PC-3 (cell line): ENCODE results near the gene WDR86. TPM values are rescaled to one million over a fixed set of nuclear protein-coding genes. Genes with fewer than 3 reads are reported as not detected.

Experiments
- ATAC-seq: fragments of 200-7000 bp; cut with Tn5 transposase; 2 replicates; pipeline ENCODE4 v1.9.1; 2020; ENCODE audit warnings: mild to moderate bottlenecking, moderate library complexity
- BruUV-seq: library from RNA; stranded (reverse); fragments of 400-500 nt; replicated peaks from 2 replicates; lab custom pipeline; 2021; lab: Mats Ljungman, UMichigan
- CTCF ChIA-PET: fragments of 300-600 bp; sonication (Branson Sonifier 250); formaldehyde crosslinking; loops from one replicate; lab custom pipeline; 2022; ENCODE audit warnings: antibody characterized with exemption; lab: Charles Lee
- POLR2A ChIA-PET: fragments of 300-600 bp; sonication (Branson Sonifier 250); formaldehyde crosslinking; loops from one replicate; lab custom pipeline; 2022; ENCODE audit warnings: antibody characterized with exemption; ENCODE audit not compliant: unreplicated experiment; lab: Charles Lee
- DNase-seq: peaks from one replicate; pipeline ENCODE4 v3.0.0-alpha.2; 2015
- H2AFZ ChIP-seq: fragments of 300-600 bp; sonication (generic); 2 replicates; pipeline ENCODE4 v1.6.0; 2016; ENCODE audit warnings: antibody characterized with exemption, low read length
- H3F3A ChIP-seq: fragments of 300-600 bp; sonication (generic); one replicate; pipeline ENCODE4 v1.6.0; 2017; ENCODE audit warnings: antibody characterized with exemption, low read length, control low read depth, mild to moderate bottlenecking; ENCODE audit not compliant: unreplicated experiment
- H3K27ac ChIP-seq: fragments of 300-600 bp; sonication (generic); 2 replicates; pipeline ENCODE4 v1.5.1; 2016; ENCODE audit warnings: mild to moderate bottlenecking, low read length
- H3K27me3 ChIP-seq: fragments of 300-600 bp; sonication (generic); 2 replicates; pipeline ENCODE4 v1.6.1; 2016; ENCODE audit warnings: low read length, mixed read lengths
- H3K36me3 ChIP-seq: fragments of 300-600 bp; sonication (generic); 2 replicates; pipeline ENCODE4 v1.6.1; 2016; ENCODE audit warnings: low read depth, mixed run types, low read length, mixed read lengths
- H3K4me1 ChIP-seq: fragments of 300-600 bp; sonication (generic); 2 replicates; pipeline ENCODE4 v1.5.1; 2016; ENCODE audit warnings: low read length; ENCODE audit not compliant: insufficient read depth
- H3K4me2 ChIP-seq: fragments of 300-600 bp; sonication (generic); 2 replicates; pipeline ENCODE4 v1.6.0; 2016; ENCODE audit warnings: low read length
- H3K4me3 ChIP-seq: fragments of 300-600 bp; sonication (generic); 2 replicates; pipeline ENCODE4 v1.5.1; 2016; ENCODE audit warnings: mild to moderate bottlenecking, low read length, mixed read lengths
- H3K79me2 ChIP-seq: fragments of 300-600 bp; sonication (generic); 2 replicates; pipeline ENCODE4 v1.6.1; 2017; ENCODE audit warnings: low read length, mixed read lengths
- H3K9ac ChIP-seq: fragments of 300-600 bp; sonication (generic); 2 replicates; pipeline ENCODE4 v1.6.0; 2016; ENCODE audit warnings: mild to moderate bottlenecking, low read length
- H3K9me2 ChIP-seq: fragments of 300-600 bp; sonication (generic); replicated peaks from 2 replicates; pipeline ENCODE4 v1.6.1; 2016; ENCODE audit warnings: mixed run types, low read length, mixed read lengths
- H3K9me3 ChIP-seq: fragments of 300-600 bp; sonication (generic); 2 replicates; pipeline ENCODE4 v1.6.1; 2016; ENCODE audit warnings: low read length, mixed read lengths
- H4K20me1 ChIP-seq: fragments of 300-600 bp; sonication (generic); 2 replicates; pipeline ENCODE4 v1.6.1; 2016; ENCODE audit warnings: low read length, mixed read lengths
- CTCF ChIP-seq: fragments of 300-600 bp; sonication (generic); conservative IDR thresholded peaks from 2 replicates; pipeline ENCODE4 v1.5.1; 2017; ENCODE audit warnings: antibody characterized with exemption, low read depth, mild to moderate bottlenecking, low read length
- EZH2 ChIP-seq: fragments of 300-600 bp; sonication (generic); IDR thresholded peaks from one replicate; pipeline ENCODE4 v1.6.1; 2017; ENCODE audit warnings: antibody characterized with exemption, mild to moderate bottlenecking, low read length; ENCODE audit not compliant: unreplicated experiment
- EZH2phosphoT487 ChIP-seq: fragments of 300-600 bp; sonication (generic); IDR thresholded peaks from 2 replicates; pipeline ENCODE4 v1.6.1; 2018; ENCODE audit warnings: mild to moderate bottlenecking, antibody characterized with exemption, low read length, borderline replicate concordance
- intact Hi-C: fragments of 100-400 bp; cut with micrococcal nuclease; formaldehyde crosslinking; loops from 2 replicates; pipeline ENCODE4 v1.9.0; 2023
- total RNA-seq: library from RNA; depleted of rRNA; stranded (reverse); fragments of >200 nt; gene quantifications from 2 replicates; pipeline ENCODE4 v1.2.3, GENCODE V29; 2014

The WDR86 gene
- total RNA-seq, 1 experiment from 2014 or later: not detected

GRCh38 chr7:151420144-151420543, 10.3 kb upstream of the WDR86 start:
- no peak overlapping the region for H3K4me3 ChIP-seq
- CTCF ChIA-PET: interaction anchor here (0.5 kb wide), 1 partner anchor 100 kb away, joined by 5 read pairs; no protein-coding TSS in a partner anchor
- H4K20me1 ChIP-seq: no peaks in the 10 kb centered on the region
- TF ChIP-seq CTCF (no peak), EZH2 (no peak), EZH2phosphoT487 (no peak)
- no peaks in the 10 kb centered on the region for H3K27me3 ChIP-seq
- H3K36me3 ChIP-seq: no peaks in the 10 kb centered on the region
- no peak overlapping the region for H2AFZ ChIP-seq
- no peaks in the 10 kb centered on the region for H3F3A ChIP-seq
- BruUV-seq: no TSS peak
- DNase-seq: no peak
- H3K79me2 ChIP-seq: no peaks in the 10 kb centered on the region
- H3K9me3 ChIP-seq: 0 out of 2 replicates have a peak, but pooled peaks cover 5% of the 10 kb centered on the region
- POLR2A ChIA-PET: no interaction called here
- no peaks in the 10 kb centered on the region for H3K4me1 ChIP-seq
- H3K9ac ChIP-seq: no peak overlapping the region
- ATAC-seq: no peak
- no peak overlapping the region for H3K4me2 ChIP-seq
- no peak overlapping the region for H3K27ac ChIP-seq
- intact Hi-C loops: no loop called here
- no peaks in the 10 kb centered on the region for H3K9me2 ChIP-seq

GRCh38 chr7:151416941-151417315, 7.1 kb upstream of the WDR86 start:
- Histone ChIP-seq H3K27me3 (peaks cover 17% of the 10 kb centered on the region), H3K4me2 (no peak overlapping the region), H4K20me1 (no peaks in the 10 kb centered on the region), H2AFZ (no peak overlapping the region), H3K4me1 (no peaks in the 10 kb centered on the region), H3F3A (no peaks in the 10 kb centered on the region), H3K9ac (no peak overlapping the region), H3K36me3 (no peaks in the 10 kb centered on the region), H3K9me3 (0 out of 2 replicates have a peak, but pooled peaks cover 5% of the 10 kb centered on the region), H3K9me2 (no peaks in the 10 kb centered on the region), H3K79me2 (no peaks in the 10 kb centered on the region), H3K4me3 (no peak overlapping the region), H3K27ac (no peak overlapping the region)
- DNase-seq (no peak), ATAC-seq (no peak)
- intact Hi-C loops: no loop called here
- no TSS peak for BruUV-seq
- ChIA-PET POLR2A (no interaction called here), CTCF (no interaction called here)
- TF ChIP-seq CTCF: no peak
- no peak for TF ChIP-seq EZH2phosphoT487
- TF ChIP-seq EZH2: no peak

- no peak overlapping the region for H3K27ac ChIP-seq
- TF ChIP-seq EZH2phosphoT487 (no peak), CTCF (no peak), EZH2 (no peak)
- no peak overlapping the region for H3K4me3 ChIP-seq
- no peaks in the 10 kb centered on the region for H3F3A ChIP-seq
- no peak overlapping the region for H3K4me2 ChIP-seq
- H2AFZ ChIP-seq: no peak overlapping the region
- no peaks in the 10 kb centered on the region for H3K36me3 ChIP-seq
- H3K79me2 ChIP-seq: no peaks in the 10 kb centered on the region
- DNase-seq (no peak), ATAC-seq (no peak)
- no peak overlapping the region for H3K9ac ChIP-seq
- ChIA-PET CTCF (no interaction called here), POLR2A (no interaction called here)
- intact Hi-C loops: no loop called here
- H3K9me2 ChIP-seq: no peaks in the 10 kb centered on the region
- BruUV-seq: no TSS peak
- H3K9me3 ChIP-seq: 0 out of 2 replicates have a peak, but pooled peaks cover 5% of the 10 kb centered on the region
- H3K27me3 ChIP-seq: peaks cover 19% of the 10 kb centered on the region
- H3K4me1 ChIP-seq: no peaks in the 10 kb centered on the region
- no peaks in the 10 kb centered on the region for H4K20me1 ChIP-seq
Observed at GRCh38 chr7:151416112-151416940, 6.5 kb upstream of the WDR86 start.
